GM18499 (cell line): ENCODE data around the gene GP5.

Source experiments
- ATAC-seq: cut with Tn5 transposase; IDR thresholded peaks from one replicate; pipeline ENCODE4 v1.9.1; 2021; ENCODE audit warnings: moderate number of reproducible peaks; ENCODE audit not compliant: insufficient read depth, unreplicated experiment

The GP5 gene

DNA sequence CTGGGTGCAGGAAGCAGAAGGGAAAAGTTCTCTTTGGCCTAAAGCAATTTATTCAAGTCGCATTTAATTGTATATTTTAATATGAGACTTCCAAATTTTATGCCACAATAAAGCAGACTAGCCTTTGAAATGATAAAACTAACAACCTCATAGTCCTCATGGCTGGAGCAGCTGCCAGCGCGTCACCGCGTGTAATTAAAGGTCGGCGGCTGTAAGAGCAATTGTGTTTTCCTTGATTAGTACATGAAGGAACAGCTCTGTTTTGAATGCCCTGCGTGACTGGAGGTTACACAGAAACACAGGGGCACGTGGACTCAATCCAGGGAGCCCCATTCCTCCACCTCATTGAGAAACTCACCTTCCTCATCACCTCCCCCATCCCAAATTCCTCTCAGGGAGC is 19.4 kb downstream of the GP5 start:
- no peak for ATAC-seq

DNA sequence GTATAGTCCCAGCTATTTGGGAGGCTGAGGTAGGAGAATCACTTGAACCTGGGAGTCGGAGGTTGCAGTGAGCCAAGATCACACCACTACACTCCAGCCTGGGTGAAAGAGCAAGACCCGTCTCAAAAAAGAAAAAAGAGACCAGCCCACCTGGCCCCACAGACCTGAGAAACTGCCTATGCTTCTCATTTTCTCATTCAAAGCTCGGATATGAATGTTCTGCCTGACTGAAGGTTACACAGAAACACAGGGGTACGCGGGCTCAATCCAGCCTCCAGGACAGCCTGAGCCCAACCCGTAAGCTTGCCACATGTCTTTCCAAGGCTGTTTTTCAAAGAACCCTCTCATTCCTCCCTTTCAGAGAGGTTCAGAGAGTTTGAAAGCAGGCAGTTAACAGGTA is 19.8 kb downstream of the GP5 start:
- ATAC-seq, result no peak

DNA sequence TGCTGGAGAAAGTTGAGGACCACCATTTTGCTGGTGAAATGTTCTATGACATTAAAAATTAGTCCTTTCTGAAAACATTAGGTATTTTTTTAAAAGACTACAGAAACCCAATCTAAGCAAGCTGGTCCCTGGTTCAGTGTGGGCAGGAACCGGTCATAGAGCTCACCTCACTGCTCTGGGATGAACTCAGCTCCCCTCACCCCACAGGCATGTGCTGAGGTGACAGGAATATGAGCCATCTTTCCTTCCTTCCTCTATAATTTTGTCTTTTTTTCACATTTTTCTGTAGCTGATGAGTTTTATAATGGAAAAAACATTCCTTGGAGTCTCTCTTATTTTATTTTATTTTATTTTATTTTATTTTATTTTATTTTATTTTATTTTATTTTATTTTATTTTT is 21.4 kb downstream of the GP5 start:
- no peak for ATAC-seq

DNA sequence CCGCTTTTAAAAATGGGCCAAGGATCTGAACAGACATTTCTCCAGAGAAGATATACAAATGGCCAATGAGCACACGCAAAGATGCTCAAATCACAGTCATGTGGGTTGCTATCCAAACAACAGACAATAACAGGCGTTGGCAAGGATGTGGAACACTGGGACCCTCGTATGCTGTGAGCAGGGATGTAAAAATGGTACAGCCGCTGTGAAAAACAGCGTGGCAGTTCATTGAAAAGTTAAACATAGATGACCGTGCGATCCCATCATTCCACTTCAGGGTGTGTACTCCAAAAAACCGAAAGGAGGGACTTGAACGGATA is 22.9 kb downstream of the GP5 start:
- no peak for ATAC-seq

DNA sequence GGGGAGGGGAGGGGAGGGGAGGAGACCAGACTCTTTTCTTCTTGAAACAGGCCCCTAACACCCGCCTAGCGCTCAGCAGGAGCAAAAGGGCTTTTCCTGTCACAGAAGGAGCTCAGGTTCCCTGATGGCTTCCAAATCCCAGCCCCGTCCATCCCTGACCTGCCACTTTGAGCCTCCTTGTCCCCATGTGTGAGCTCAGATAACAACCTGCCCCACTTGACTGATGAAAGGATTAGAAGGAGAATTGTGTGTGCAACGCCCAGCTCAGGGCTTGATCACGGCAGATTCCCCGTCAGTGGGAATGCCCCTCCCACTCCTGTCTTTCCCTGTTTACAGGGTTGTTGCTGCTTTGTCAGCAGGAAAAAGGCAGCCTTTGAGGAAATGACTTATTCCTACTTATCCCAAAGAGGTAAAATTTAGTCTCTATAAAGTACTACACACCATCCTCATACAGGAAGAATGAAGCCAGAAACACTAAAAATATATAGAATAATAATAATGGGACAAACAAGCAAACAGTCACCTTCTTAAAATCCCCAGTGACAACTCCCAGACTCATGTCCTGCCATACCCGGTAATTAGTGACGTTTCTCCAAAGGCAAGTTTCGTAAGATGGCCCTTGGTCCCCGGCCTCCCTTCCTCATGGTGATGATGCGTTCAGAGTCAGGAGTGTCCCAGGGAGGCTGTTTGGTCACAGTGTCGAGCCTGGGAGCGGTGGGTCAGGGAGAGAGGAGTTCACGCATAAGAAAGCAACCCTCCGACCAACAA is 23.4 kb downstream of the GP5 start:
- ATAC-seq, result no peak

DNA sequence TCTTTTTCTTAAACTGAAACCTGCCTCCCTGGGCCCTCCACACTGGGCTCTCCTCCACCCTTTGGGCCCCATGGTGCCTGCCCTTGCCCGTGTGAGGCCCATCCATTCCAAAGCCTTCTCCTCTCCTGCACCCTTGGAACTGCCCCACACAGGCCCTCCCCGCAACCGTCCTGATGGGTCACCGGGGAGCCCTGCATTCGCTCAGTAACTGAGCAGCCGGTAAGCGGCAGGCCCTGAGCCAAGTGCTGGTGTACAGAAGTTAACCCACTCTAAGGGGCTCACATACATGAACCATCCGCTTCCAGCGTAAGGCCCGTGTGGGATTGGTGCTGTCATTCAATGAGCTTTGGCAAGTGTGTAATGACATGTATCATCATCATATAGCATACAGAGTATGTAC is 24.1 kb downstream of the GP5 start:
- ATAC-seq, result no peak

DNA sequence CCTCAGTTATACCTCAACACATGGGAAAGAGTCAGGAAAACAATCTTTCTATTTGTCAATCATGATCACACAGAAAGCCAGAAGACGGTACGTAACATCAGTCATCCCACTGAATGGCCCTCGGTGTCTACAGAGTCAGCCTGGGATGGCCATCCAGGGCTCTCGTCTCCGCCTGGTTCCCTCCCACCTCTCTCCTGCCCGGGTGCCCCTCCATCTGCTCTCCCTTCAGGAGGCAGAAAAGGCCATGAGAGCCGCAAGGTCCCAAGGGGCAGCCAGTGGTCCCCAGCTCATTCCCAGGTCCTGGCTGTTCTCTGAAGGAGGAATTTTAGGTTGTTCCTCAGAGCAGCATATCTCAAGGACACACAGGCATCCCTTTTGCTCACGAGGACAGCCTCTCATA is 25.2 kb downstream of the GP5 start:
- no peak for ATAC-seq

DNA sequence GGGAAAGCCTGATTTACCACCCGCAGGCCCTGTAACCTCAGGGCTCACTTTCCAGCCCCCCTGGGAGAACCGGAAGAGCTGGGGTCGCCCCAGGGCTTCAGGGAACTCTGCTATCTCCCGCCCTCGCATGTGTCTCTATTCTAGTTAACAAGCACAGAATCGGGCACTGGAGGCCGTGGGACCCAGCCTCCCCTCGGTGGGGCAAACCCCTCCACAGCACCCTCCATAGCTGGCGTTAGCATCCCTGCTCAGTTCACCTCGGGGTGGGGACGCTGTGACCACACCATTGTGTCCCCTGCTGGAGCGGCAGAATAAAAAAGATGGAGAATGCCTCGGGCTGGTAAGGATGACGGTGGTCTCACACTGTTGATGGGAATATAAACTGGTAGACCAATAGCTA is 26.0 kb downstream of the GP5 start:
- ATAC-seq, result no peak

DNA sequence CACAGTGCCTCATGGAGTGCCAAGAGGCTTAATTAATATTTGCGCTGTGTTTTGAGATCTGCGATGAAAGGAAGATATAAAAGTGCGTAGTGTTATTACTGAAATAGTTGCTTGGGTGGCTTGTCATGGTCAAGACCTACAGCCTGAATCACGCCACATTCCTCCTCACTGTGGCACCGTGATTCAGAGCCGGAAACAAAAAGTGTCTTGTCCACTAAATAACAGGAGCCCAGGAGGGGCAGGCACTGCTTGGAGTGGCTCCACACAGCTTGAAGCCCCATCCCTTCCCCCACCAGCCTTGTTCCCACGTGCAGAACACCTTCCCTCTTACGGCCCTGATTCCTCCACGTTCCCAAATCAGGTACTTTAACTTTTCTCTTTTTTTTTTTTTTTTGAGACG is 28.3 kb downstream of the GP5 start:
- ATAC-seq, result no peak

DNA sequence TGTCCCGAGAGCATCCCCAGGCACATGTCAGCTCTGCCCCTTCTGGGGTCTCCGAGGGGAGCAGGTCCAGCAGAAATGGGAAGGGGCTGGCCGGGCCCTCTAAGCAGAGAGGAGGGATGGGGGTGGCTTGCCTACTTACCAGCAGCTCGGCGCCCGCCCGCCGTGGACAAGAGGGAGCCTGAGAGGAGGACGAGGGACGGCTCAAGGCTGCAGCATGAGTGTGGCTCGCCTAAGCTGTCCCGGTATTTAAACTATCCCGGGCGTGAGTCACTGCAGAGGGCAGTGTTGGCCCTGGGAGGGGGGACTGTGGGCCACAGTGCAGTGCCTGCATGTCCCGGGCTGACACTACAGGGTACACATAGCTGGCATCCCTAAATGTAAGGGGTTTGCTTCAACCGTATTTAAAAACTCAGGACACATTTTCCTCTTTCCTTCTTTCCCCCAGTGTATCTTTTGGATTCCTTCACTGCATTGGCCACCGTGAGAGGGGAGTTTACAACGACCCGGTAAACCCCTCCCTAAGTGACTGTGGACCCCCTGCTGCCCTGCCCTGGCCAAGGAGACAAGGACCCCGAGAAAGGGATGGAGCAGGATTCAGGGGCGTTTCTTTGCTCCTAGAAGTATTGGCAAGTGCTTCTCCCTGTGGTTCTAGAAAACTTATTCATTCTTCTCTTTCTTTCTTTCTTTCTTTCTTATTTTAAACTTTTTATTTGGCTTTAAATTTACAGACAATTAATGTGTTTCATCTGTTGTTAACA is 29.4 kb downstream of the GP5 start, which contains the start of gene LRRC15:
LRRC15 (minus strand) TSS at position 222 of the 758 bp plus-strand sequence. CDS start 8,700 bp downstream, outside the sequence.
- no peak for ATAC-seq

DNA sequence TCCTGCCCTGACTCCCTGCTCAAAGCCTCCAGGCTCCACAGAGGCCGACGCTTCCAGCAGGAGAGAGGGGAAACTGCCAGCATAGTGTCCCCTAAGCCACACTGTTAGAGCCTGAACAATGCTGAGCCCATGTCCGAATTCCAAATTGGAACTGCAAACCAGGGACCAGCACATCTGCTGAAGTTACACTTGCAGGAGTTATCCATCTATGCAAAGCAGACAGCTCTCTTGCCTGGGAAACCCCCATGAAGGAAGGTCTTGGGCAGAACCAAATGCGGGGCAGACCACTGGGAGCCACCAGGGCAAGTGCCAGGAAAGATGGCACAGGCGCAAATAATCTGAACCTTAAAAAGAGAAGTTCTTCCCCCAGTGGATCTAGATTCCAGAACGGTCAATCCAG is 30.1 kb downstream of the GP5 start:
- no peak for ATAC-seq

DNA sequence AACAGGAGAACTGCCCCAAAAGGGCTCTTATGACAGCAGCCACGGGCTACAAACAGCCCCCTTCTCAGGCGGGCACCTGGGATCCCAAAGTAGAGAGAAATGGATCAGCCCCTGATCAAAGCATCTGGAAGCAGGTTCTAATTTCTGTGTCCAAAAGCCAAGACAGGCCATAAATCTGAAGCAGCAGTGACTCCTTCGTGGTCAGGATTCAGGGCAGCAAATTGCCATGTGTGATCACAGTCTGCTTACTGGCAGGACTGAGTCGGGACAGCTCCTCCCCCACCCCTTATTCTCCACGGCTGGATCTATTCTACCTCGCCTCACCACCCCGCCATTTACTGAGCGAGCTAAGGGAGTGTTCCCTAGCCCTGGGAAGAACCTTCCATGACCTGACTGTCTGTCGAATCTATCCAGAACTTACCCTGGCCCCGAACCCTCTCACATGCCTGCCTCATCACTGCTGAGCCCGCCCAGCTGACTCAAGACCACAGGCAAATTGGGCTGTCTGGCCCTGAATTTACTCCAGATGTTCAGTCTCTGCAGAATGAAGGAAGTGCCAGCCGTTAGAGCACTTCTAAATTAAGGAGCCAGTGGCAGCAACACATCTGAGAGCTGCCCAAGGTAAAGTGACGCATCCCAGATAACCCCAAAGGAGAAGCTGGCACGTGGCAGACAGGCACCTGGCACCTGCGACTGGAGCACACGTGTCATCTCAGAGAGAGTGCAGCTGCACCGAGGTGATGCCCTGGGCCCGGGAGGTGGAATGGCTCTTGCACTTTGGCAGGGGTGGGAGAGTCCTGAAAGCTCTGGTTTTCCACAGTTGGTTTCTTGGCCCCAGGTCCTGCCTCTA is 30.8 kb downstream of the GP5 start:
- ATAC-seq, result no peak

DNA sequence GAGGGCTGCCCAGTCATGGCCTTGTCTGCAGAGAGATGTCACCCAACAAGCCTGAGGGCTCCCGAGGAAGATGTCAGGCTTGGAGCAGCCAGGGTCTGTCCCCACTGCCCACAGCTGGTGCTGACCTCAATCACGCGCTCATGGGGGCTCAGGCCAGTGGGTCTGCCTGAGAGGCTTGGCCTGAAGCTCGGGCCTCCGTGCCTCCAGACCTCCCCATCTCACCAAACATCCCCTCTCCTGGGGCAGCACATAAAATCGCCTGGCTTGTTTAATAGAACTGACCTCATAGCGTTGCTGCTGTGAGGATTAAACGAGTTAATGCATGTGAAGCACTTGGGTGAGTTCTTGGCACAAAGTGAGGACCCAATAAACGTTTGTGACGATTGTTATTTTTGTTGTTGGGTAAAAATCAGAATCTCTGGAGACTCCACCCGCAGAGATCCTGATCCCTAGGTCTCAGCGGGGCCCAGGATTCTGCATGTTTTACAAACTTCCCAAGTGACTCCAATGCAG is 33.0 kb downstream of the GP5 start:
- no peak for ATAC-seq

DNA sequence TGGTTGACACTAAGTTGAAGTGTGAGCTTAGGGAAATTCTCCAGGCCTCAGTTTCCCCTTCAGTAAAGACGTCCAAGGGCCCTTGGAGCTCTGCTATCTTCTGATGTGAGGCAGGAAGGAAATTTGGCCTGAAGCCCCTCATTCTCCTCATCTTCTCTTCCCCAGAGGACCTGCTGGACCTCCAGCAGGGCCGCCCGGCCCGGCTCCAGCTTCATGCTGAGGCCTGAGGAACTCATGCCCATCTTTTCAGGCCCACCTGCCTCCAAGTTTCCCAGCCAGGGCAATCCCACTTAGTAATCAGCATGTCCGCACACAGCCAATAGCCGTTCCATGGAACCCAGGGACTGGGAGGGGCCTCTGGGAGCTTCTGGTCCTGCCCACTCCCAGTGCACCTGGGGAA is 33.5 kb downstream of the GP5 start:
- ATAC-seq, result no peak

DNA sequence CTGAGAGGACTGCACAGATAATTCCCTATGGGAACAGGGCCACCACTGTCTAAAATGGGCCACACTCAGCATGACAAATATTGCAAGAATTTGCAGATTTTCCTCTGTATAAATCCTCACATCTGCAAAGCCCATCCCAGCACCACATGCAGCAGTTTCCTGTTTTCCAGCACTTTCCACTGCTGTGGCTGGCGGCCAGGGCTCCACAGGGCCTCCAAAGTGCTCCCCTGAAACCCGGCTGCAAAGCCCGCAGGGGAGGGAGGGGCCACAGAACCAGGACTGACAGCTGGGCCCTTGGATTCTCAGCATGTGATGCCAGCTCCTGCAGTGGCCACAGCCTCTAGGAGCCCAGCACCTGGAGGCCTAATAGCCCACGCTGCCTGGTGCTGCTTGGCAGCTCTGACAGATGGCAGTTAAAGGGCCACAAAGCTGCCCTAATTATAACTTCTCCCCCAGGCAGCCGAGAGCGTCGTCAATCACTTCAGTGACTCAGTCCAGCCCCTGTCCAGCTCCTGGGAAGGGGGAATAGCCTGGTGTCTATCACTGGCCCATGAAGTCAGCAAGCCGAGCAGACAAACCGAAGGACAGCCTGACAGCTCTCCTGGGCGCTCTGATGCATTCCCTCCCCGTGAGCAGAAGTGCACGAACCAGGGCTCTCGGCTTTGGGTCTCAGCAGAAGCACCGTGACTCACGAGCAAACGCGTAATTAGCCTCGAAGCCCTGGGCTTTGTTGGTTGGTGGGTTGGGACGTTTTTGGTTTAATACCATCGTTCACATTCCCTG is 34.2 kb downstream of the GP5 start:
- no peak for ATAC-seq

DNA sequence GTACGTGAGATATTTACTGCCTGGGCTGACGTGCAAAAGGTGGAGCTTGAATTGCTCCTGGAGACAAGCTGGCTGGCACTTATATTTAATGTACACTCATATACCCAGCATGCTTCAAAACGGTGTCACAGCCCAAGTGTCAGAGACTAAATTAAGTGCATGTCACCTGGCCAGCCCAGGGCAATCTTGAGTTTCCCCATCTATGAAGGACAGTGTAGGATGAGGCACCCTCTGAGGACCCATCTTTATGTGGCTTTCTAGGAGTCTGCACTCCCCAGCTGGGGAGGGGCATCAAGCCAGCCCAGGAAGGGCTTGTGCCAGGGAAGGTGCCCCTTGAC is 34.8 kb downstream of the GP5 start:
- ATAC-seq, result no peak

DNA sequence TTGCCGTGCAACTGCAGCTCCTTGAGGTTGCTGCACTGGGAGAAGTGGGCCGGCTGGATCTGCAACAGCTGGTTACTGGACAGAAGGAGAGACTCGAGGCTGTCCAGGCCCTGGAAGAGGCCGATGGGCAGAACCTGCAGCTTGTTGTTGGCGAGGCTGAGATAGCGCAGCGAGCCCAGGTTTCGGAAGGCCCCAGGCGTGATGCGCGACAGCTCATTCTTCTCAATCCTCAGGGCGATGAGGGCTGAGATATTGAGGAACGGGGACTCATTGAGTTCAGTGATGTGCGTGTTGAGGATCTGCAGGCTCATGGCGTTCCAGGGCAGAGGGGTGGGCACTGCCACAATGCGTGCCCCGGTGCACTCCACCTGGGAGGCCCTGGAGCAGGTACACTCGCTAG is 38.5 kb downstream of the GP5 start:
- no peak for ATAC-seq

DNA sequence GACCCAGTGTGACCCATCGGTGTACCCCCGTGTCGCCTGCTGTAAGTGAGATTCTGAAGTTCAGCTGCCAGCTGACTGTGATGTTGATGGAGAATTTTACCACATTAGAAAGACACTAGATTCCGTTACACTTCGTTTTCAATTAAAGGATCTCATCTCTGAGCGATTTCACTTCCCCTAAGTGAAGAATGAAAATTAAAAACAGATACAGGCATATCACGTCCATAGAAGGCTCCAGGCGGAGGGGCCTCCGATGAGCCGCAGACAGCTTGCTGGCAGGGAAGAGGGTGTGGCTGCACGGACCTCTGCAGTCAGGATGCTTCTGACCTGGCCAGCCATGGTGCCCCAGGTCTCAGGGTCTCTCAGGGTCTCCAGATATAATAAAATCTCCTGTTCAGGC is 41.4 kb downstream of the GP5 start:
- no peak for ATAC-seq

DNA sequence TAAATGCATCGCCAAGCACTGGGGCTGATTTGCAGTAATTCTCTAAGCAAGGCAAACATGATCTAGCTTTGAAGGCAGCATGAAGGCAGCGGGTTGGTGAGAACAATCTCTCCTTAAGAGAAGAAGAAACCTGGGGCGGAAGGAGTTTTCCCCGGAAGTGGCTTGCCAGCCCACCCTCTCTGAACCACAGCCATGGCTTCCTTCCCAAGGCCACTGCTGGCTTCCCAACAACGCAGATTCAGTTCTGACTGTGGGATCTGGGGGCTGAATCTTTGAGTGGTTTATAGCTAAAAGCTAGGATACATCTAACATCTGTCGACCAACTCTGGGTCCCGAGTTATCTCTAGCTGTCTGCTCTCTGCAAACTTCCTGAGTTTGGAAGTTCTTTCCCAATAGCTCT is 43.7 kb downstream of the GP5 start:
- ATAC-seq, result no peak

DNA sequence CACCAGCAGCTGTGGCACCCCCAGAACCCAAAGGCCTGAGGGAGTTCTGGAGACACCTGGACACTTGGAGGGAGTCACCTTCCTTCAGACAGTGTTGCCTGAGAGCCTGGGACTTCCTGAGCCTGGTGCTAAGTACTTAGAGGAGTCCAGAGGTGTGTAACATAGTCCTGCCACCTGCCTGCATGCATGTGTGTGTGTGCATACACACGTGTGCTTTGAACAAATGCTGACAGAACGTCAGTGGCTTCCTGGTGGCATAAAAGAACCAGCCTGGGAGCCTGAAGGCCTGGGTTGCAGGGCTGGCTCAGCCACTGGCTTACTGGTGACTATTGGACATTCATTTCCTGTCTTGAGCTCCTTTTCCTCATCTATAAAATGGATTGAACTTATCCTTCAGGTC is 44.8 kb downstream of the GP5 start:
- no peak for ATAC-seq
